ENCODE measurements around the gene AGAP3. TPM values are rescaled to one million over a fixed set of nuclear protein-coding genes. Genes with fewer than 3 reads are reported as not detected.

AGAP3 gene
- total RNA-seq, 2 donors from 2014 or later: 45.0 to 58.6 TPM

DNA sequence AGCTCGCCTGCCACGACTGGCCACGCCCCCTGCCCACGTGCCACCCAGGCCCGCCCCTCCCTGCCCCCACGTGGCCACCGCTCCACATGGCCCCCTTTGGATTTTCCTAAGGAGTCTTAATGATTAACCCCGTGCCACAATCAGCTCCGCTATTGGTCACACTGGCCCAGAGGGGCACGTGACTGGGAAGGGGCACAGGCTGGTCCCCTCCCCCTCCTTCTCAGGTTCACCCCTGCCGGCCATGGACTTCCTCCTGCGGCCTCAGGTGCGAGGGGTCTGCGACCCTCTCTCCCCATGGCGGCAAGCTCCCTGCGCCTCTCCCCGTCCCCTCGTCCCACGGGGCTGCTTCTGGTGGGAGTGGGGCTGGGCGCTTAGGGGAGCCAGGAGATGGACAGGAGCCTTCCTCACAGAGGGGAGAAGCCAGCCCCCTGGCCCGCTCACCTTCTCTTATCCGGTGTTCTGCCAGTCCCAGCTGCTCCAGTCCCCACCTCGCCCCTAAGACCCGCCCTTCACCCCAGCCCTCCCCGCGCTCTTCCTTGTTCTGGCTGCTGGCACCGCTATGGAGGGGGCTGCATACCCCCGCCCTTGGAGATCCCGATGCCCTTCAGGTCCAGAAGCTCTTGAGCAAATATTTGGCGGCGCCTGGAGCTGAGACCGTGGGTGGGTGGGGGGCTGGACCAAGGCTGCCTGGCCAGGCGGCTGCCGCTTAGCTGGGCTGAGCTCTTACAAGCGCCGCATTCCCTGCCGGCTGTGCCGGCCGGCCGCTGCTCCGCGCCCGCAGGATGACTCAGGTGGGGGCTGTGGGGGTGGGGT is 23.7 kb upstream of the AGAP3 start:
- Mint-ChIP-seq H3K36me3 (ENCODE audit: low read depth) (peaks cover 47% of the 10 kb centered on the region), H3K27ac (no peak overlapping the region), H3K4me1 (peaks cover 12% of the 10 kb centered on the region), H3K9me3 (no peaks in the 10 kb centered on the region), H3K4me3 (no peak overlapping the region), H3K27me3 (no peaks in the 10 kb centered on the region)
- ATAC-seq (replicated peaks): no peak

DNA sequence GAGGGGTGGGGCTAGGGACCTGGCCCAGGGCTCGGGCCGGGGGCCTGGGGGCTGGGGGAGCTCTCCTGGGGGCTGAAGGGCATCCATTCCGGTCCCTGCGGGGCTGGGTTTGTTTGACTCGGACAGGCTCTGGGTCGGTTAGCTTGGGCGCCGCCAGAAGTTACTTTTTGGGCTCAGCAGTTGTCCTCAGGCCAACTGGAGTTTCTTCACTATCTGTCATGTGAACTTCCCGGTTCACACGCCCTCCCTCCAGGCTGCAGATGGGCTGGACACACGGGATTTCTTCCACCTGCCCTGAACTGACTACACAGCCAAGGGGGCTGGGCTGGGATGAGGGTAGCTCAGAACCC is 23.1 kb upstream of the AGAP3 start:
- H3K4me1 Mint-ChIP-seq: peaks cover 12% of the 10 kb centered on the region
- no peak overlapping the region for H3K27ac Mint-ChIP-seq
- H3K36me3 Mint-ChIP-seq (ENCODE audit: low read depth): peaks cover 53% of the 10 kb centered on the region
- H3K9me3 Mint-ChIP-seq: no peaks in the 10 kb centered on the region
- ATAC-seq (replicated peaks): no peak
- no peaks in the 10 kb centered on the region for H3K27me3 Mint-ChIP-seq
- no peak overlapping the region for H3K4me3 Mint-ChIP-seq

DNA sequence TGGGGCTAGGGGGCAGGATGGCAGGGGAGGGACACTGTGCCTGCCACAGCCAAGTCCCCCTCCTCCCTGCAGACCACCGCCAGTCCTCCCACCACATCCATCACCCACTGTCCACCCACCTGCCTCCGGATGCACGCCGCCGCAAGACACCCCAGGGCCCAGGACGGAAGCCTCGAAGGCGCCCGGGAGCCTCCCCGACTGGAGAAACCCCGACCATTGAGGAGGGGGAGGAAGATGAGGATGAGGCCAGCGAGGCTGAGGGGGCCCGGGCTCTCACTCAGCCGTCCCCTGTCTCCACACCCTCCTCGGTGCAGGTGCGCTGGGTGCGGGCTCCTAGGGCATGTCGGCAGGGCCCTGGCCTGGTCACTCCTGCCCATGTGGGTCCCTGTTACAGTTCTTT is 21.8 kb upstream of the AGAP3 start:
- Mint-ChIP-seq H3K27me3 (no peaks in the 10 kb centered on the region), H3K4me1 (peaks cover 12% of the 10 kb centered on the region), H3K36me3 (ENCODE audit: low read depth) (peaks cover 66% of the 10 kb centered on the region), H3K4me3 (no peak overlapping the region), H3K9me3 (no peaks in the 10 kb centered on the region), H3K27ac (no peak overlapping the region)
- ATAC-seq (replicated peaks): no peak

DNA sequence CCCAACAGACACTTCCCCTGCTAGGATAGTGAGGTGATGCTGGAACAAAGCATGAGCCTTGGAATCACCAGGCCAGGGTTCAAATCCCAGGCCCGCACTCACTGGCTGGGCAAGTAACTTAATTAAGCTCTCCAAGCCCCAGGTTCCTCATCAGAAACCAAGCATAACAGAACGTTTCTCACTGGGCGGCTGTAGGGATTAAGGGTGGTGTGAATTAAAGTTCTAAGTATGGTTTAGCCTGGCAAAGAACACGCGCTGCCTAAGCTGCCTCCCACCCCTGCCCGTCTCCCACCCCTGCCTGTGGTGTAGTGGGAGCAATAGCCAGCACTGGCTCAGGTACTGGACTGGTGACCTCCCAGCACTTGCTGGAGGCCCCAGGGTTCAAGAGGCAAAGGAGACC is 21.3 kb upstream of the AGAP3 start:
- no peak for ATAC-seq (replicated peaks)
- H3K27me3 Mint-ChIP-seq: no peaks in the 10 kb centered on the region
- H3K9me3 Mint-ChIP-seq: no peaks in the 10 kb centered on the region
- H3K27ac Mint-ChIP-seq: peak overlapping the region; percentile 65
- peaks cover 67% of the 10 kb centered on the region for H3K36me3 Mint-ChIP-seq (ENCODE audit: low read depth)
- no peak overlapping the region for H3K4me3 Mint-ChIP-seq
- peaks cover 12% of the 10 kb centered on the region for H3K4me1 Mint-ChIP-seq

DNA sequence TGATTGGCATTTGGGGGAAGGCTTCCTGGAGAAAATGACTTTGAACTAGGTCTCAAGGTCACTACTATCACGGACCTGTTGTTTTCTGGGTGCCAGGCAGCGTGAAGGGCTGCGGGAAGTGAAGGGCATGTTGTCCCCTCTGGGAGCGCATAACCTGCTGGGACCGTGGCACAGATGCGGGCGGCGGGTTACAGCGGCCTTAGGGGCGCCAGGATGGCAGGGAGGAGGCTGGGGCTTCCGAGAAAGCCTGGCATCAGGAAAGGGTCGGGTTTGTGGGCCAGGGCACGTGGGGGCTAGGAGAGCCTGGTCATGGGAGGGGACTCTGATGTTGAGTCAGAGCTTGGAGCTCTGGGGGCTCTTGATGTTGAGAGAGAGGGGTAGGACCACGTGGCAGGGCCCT is 20.8 kb upstream of the AGAP3 start:
- Mint-ChIP-seq H3K4me3 (no peak overlapping the region), H3K4me1 (peaks cover 12% of the 10 kb centered on the region), H3K36me3 (ENCODE audit: low read depth) (peaks cover 70% of the 10 kb centered on the region), H3K9me3 (no peaks in the 10 kb centered on the region), H3K27me3 (no peaks in the 10 kb centered on the region), H3K27ac (peak overlapping the region; percentile 65)
- ATAC-seq (replicated peaks): no peak

DNA sequence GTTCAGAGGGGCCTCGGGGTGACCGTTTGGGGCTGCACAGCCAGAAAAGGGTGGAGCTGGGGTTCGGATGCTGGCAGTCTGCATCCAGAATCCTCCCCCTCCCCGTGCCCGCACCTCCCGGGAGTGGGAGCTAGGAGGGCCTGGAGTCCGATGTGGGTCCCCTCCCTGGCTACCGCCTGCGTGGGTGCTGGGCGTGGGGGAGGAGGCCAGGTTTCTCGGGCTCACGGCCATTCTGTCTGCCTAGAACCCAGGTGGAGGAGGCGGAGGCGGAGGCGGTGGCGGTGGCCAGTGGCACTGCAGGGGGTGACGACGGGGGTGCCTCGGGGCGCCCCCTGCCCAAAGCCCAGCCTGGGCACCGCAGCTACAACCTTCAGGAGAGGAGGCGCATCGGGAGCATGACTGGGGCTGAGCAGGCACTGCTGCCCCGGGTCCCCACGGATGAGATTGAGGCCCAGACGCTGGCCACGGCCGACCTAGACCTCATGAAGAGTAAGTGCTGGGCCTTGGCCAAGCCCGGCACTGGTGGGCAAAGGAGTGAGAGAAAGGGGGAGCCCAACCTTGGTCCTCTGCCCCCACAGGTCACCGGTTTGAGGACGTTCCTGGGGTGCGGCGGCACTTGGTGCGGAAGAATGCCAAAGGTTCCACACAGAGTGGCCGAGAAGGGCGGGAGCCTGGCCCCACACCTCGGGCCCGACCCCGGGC is 19.9 kb upstream of the AGAP3 start:
- Mint-ChIP-seq H3K4me3 (no peak overlapping the region), H3K27me3 (no peaks in the 10 kb centered on the region), H3K9me3 (no peaks in the 10 kb centered on the region), H3K36me3 (ENCODE audit: low read depth) (peaks cover 73% of the 10 kb centered on the region), H3K27ac (no peak overlapping the region), H3K4me1 (peaks cover 5% of the 10 kb centered on the region)
- no peak for ATAC-seq (replicated peaks)

DNA sequence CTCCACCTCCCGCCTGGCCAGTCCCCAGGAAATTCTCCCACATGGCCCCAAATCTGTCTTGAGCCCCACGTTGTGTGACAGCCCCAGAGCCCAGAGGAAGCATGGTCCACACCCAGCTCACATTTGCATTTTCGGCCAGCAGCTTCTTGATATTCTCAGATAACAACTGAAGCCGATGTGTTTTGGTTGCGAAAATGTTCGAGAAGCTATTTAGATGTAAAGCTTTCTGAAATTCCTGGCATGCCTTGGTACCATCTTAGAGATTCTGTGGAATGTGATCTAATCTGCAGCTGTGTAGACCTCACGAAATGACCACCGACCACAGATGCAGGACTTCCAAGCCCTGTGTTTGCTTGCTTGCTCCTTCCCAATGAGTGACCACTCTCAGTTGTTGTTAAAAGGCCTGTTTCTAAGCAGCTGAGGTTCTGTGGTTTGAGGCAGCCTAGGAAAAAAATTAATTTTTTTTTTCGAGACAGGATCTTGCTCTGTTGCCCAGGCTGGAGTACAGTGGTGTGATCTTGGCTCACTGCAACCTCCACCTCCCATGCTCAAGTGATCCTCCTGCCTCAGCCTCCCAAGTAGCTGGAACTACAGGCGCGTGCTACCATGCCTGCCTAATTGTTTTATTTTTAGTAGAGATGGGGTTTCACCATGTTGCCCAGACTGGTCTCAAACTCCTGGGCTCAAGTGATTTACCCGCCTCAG is 18.1 kb upstream of the AGAP3 start:
- Mint-ChIP-seq H3K4me1 (no peaks in the 10 kb centered on the region), H3K4me3 (no peak overlapping the region), H3K9me3 (no peaks in the 10 kb centered on the region), H3K27ac (no peak overlapping the region), H3K36me3 (ENCODE audit: low read depth) (peaks cover 77% of the 10 kb centered on the region), H3K27me3 (no peaks in the 10 kb centered on the region)
- no peak for ATAC-seq (replicated peaks)

DNA sequence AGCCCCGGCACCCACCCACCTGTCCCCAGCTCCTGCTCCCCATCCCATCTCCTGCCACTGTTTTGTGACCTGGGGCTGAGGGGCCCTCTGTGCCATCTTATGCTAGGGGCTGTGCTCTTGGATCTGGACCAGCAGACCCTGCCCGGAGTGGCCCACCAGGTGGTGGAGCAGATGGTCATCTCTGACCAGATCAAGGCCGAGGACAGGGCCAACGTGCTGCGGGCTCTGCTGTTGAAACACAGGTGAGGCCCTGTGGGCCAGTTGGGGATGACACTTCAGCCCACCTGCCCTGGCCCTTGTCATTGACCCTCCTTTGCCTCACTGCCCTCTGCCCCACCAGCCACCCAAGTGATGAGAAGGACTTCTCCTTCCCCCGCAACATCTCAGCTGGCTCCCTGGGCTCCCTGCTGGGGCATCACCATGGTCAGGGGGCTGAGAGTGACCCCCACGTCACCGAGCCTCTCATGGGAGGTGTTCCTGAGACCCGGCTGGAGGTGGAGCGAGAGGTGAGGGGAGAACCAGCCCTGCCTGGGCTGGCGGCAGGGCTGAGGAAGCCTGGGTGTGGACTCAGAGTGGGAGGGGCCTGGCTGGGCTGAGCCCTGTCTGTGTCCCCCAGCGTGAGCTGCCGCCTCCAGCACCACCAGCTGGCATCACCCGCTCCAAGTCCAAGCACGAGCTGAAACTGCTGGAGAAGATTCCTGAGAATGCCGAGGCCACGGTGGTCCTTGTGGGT is 16.3 kb upstream of the AGAP3 start:
- no peak for ATAC-seq (replicated peaks)
- no peak overlapping the region for H3K4me3 Mint-ChIP-seq
- no peak overlapping the region for H3K27ac Mint-ChIP-seq
- H3K27me3 Mint-ChIP-seq: no peaks in the 10 kb centered on the region
- peaks cover 76% of the 10 kb centered on the region for H3K36me3 Mint-ChIP-seq (ENCODE audit: low read depth)
- no peaks in the 10 kb centered on the region for H3K9me3 Mint-ChIP-seq
- H3K4me1 Mint-ChIP-seq: no peaks in the 10 kb centered on the region

DNA sequence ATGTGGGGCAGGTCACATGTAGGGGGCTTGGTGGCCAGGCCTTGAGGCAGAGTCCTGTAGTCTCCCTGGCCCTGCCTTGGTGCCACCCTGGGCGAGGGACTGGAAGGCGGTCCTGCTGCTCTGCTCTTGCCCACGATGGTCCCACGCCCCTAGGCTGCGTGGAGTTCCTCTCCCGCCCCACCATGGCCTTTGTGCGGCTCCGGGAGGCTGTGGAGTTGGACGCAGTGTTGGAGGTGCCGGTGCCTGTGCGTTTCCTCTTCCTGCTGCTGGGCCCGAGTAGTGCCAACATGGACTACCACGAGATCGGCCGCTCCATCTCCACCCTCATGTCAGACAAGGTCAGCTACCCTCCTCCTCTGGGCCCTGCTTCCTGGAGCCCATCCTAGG is 15.7 kb upstream of the AGAP3 start:
- H3K27me3 Mint-ChIP-seq: no peaks in the 10 kb centered on the region
- H3K4me3 Mint-ChIP-seq: no peak overlapping the region
- no peaks in the 10 kb centered on the region for H3K9me3 Mint-ChIP-seq
- no peaks in the 10 kb centered on the region for H3K4me1 Mint-ChIP-seq
- peaks cover 76% of the 10 kb centered on the region for H3K36me3 Mint-ChIP-seq (ENCODE audit: low read depth)
- no peak overlapping the region for H3K27ac Mint-ChIP-seq
- ATAC-seq (replicated peaks): no peak

DNA sequence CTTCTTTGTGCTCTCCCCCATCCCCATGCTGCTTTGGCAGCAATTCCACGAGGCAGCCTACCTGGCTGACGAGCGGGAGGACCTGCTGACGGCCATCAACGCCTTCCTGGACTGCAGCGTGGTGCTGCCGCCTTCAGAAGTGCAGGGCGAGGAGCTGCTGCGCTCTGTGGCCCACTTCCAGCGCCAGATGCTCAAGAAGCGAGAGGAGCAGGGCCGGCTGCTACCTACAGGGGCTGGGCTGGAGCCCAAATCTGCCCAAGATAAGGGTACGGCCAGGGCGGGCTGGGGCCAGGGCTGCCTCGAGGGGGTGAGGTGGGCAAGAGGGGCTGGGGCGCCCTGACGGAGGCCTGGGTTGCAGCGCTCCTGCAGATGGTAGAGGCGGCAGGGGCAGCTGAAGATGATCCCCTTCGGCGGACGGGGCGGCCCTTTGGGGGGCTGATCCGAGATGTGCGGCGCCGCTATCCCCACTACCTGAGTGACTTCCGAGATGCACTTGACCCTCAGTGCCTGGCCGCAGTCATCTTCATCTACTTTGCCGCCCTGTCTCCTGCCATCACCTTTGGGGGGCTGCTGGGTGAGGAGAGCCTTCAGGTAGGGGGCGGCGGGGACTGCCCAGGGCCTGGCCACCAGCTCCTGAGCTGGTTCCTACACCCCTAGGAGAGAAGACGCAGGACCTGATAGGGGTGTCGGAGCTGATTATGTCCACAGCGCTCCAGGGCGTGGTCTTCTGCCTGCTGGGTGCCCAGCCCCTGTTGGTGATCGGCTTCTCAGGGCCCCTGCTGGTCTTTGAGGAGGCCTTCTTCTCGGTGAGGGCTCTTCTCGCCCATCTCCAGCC is 15.0 kb upstream of the AGAP3 start:
- Mint-ChIP-seq H3K9me3 (no peaks in the 10 kb centered on the region), H3K27me3 (no peaks in the 10 kb centered on the region), H3K4me3 (no peak overlapping the region), H3K4me1 (no peaks in the 10 kb centered on the region), H3K36me3 (ENCODE audit: low read depth) (peaks cover 80% of the 10 kb centered on the region), H3K27ac (no peak overlapping the region)
- no peak for ATAC-seq (replicated peaks)

DNA sequence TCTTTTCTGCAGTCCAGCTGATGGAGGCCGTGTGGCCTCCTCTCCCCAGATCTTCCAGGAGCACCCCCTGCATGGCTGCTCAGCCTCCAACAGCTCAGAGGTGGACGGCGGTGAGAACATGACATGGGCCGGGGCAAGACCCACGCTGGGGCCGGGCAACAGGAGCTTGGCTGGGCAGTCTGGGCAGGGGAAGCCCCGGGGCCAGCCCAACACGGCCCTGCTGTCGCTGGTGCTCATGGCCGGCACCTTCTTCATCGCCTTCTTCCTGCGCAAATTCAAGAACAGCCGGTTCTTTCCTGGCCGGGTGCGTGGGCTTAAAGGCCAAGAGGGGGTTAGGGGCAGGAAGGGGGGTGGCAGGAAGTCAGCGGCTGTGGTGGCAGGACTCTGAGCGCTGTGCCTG is 12.3 kb upstream of the AGAP3 start:
- no peaks in the 10 kb centered on the region for H3K27me3 Mint-ChIP-seq
- peak; percentile 17 for ATAC-seq (replicated peaks)
- peaks cover 63% of the 10 kb centered on the region for H3K36me3 Mint-ChIP-seq (ENCODE audit: low read depth)
- H3K4me3 Mint-ChIP-seq: no peak overlapping the region
- H3K4me1 Mint-ChIP-seq: no peaks in the 10 kb centered on the region
- no peak overlapping the region for H3K27ac Mint-ChIP-seq
- H3K9me3 Mint-ChIP-seq: no peaks in the 10 kb centered on the region

DNA sequence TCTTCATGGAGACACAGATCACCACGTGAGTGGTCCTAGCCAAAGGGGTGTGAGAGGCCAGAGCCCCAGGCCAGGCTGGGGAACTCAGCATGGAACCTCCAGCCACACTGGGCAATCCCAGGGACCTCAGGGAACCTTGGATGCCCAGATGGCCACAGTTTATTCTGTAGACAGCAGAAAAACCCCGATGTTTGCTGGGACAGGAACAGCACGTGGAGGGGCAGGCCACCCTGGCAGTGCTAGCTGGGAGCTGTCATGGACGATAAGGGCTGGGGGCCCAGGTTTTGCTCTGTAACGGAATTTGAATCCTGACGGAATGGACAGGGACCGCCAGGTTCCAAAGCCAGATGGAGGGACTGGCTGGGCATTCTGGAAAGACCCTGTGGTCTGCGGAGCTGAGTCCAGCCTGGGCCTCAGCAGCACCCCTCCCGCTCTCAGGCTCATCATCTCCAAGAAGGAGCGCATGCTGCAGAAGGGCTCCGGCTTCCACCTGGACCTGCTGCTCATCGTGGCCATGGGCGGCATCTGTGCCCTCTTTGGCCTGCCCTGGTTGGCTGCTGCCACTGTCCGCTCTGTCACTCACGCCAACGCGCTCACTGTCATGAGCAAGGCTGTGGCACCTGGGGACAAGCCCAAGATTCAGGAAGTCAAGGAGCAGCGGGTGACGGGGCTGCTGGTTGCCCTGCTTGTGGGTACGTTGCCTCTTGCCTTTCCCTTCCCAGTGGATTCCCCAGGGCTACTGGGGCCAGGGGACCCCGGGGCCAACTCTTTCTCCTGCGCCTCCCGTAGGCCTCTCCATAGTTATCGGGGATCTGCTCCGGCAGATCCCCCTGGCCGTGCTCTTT is 11.2 kb upstream of the AGAP3 start:
- H3K4me3 Mint-ChIP-seq: no peak overlapping the region
- ATAC-seq (replicated peaks): no peak
- no peaks in the 10 kb centered on the region for H3K4me1 Mint-ChIP-seq
- H3K27ac Mint-ChIP-seq: no peak overlapping the region
- H3K36me3 Mint-ChIP-seq (ENCODE audit: low read depth): peaks cover 67% of the 10 kb centered on the region
- H3K27me3 Mint-ChIP-seq: no peaks in the 10 kb centered on the region
- no peaks in the 10 kb centered on the region for H3K9me3 Mint-ChIP-seq

DNA sequence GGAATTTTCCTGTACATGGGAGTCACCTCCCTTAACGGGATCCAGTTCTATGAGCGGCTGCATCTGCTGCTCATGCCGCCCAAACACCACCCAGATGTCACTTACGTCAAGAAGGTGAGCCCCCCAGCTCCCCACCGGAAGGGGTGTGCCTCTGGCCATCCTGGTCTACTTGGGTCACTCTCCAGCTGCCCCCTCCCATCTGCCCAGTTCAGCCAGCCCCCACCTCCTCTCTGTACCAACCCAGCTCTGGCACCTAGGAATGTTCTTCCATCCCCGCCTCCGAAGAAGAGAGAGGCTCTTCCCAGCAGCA is 10.7 kb upstream of the AGAP3 start:
- no peaks in the 10 kb centered on the region for H3K9me3 Mint-ChIP-seq
- no peak overlapping the region for H3K27ac Mint-ChIP-seq
- peaks cover 70% of the 10 kb centered on the region for H3K36me3 Mint-ChIP-seq (ENCODE audit: low read depth)
- no peak for ATAC-seq (replicated peaks)
- H3K27me3 Mint-ChIP-seq: no peaks in the 10 kb centered on the region
- no peaks in the 10 kb centered on the region for H3K4me1 Mint-ChIP-seq
- no peak overlapping the region for H3K4me3 Mint-ChIP-seq
